Measurements from ENCODE around the gene ERCC6L.

ERCC6L gene, protein sequence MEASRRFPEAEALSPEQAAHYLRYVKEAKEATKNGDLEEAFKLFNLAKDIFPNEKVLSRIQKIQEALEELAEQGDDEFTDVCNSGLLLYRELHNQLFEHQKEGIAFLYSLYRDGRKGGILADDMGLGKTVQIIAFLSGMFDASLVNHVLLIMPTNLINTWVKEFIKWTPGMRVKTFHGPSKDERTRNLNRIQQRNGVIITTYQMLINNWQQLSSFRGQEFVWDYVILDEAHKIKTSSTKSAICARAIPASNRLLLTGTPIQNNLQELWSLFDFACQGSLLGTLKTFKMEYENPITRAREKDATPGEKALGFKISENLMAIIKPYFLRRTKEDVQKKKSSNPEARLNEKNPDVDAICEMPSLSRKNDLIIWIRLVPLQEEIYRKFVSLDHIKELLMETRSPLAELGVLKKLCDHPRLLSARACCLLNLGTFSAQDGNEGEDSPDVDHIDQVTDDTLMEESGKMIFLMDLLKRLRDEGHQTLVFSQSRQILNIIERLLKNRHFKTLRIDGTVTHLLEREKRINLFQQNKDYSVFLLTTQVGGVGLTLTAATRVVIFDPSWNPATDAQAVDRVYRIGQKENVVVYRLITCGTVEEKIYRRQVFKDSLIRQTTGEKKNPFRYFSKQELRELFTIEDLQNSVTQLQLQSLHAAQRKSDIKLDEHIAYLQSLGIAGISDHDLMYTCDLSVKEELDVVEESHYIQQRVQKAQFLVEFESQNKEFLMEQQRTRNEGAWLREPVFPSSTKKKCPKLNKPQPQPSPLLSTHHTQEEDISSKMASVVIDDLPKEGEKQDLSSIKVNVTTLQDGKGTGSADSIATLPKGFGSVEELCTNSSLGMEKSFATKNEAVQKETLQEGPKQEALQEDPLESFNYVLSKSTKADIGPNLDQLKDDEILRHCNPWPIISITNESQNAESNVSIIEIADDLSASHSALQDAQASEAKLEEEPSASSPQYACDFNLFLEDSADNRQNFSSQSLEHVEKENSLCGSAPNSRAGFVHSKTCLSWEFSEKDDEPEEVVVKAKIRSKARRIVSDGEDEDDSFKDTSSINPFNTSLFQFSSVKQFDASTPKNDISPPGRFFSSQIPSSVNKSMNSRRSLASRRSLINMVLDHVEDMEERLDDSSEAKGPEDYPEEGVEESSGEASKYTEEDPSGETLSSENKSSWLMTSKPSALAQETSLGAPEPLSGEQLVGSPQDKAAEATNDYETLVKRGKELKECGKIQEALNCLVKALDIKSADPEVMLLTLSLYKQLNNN

GRCh38 chrX:72238721-72239475 is at the start of gene ERCC6L:
Gene ERCC6L, minus strand, starts transcription at chrX:72239027. Its CDS starts 116 bp downstream, at chrX:72238911.
- no peaks in the 10 kb centered on the region for H3K9me3 ChIP-seq (ENCODE audit: severe bottlenecking)

DNA sequence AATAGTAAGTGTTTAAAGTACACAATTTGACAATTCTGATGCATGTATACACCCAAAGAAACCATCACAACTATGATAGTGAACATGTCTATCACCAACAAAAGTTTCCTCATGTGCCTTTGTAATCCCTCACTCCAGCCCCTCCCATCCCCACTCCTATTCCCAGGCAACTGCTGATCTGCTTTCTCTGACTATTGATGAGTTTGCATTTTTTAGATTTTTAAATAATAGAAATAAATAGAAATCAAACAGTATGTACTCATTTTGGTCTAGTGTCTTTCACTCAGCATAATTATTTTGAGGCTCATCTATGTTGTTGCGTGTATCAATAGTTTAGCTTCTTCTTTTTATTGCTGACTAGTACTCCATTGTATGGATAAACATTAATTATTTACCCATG is 43.5 kb upstream of the ERCC6L start:
- no peaks in the 10 kb centered on the region for H3K36me3 ChIP-seq
- TF ChIP-seq, protein P1, sequence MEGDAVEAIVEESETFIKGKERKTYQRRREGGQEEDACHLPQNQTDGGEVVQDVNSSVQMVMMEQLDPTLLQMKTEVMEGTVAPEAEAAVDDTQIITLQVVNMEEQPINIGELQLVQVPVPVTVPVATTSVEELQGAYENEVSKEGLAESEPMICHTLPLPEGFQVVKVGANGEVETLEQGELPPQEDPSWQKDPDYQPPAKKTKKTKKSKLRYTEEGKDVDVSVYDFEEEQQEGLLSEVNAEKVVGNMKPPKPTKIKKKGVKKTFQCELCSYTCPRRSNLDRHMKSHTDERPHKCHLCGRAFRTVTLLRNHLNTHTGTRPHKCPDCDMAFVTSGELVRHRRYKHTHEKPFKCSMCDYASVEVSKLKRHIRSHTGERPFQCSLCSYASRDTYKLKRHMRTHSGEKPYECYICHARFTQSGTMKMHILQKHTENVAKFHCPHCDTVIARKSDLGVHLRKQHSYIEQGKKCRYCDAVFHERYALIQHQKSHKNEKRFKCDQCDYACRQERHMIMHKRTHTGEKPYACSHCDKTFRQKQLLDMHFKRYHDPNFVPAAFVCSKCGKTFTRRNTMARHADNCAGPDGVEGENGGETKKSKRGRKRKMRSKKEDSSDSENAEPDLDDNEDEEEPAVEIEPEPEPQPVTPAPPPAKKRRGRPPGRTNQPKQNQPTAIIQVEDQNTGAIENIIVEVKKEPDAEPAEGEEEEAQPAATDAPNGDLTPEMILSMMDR (IDR thresholded peaks at IDR 0.05; ENCODE audit: low read depth, low read length), result no peak
- no peak overlapping the region for H3K27ac ChIP-seq
- no peak overlapping the region for H3K4me3 ChIP-seq (ENCODE audit: low read depth, low read length)
- H3K27me3 ChIP-seq (ENCODE audit: insufficient read depth, low read depth, severe bottlenecking), result no peaks in the 10 kb centered on the region
- no peak for DNase-seq
- H3K9me3 ChIP-seq (ENCODE audit: severe bottlenecking), result no peaks in the 10 kb centered on the region

More at GRCh38 chrX:72238721-72239475, at the start of gene ERCC6L:
- Histone ChIP-seq H3K36me3 (peaks cover 17% of the 10 kb centered on the region), H3K4me3 (ENCODE audit: low read depth, low read length) (peak within 1 kb of the TSS; percentile 65), H3K27ac (peak within 1 kb of the TSS; percentile 82), H3K27me3 (ENCODE audit: insufficient read depth, low read depth, severe bottlenecking) (no peaks in the 10 kb centered on the region)
- TF ChIP-seq, protein P1 (IDR thresholded peaks at IDR 0.05; ENCODE audit: low read depth, low read length), result no peak
- DNase-seq, result peak; percentile 90

DNA sequence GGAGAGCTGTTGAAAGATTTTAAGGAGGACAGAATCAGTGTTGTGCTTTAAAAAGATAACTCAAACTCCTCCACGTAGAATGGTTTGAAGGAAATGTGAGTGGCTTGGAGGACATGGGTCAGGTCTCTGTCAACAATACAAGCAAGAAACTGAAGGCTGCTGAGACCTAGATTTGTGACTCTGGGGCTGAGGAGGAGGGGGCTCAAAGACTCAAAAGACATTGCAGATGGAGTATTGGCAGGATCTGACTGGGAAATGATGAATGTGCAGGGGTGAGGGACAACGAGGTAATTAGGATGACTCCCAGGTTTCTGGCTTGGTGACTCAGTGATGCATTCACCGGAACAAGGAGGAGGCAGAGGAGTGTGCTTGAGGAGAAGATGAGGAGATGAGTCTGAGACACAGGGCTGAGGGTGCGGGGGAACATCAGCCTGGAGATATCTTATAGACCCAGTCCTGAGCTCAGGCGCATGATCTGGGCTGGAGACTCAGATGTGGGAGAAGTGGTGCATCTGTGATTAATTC is 41.6 kb upstream of the ERCC6L start:
- Histone ChIP-seq H3K36me3 (peaks cover 16% of the 10 kb centered on the region), H3K27ac (no peak overlapping the region), H3K4me3 (ENCODE audit: low read depth, low read length) (no peak overlapping the region), H3K9me3 (ENCODE audit: severe bottlenecking) (no peaks in the 10 kb centered on the region), H3K27me3 (ENCODE audit: insufficient read depth, low read depth, severe bottlenecking) (no peaks in the 10 kb centered on the region)
- TF ChIP-seq, protein P1 (IDR thresholded peaks at IDR 0.05; ENCODE audit: low read depth, low read length), result no peak
- DNase-seq, result no peak

GRCh38 chrX:72276478-72276953 is 37.7 kb upstream of the ERCC6L start:
- Histone ChIP-seq H3K36me3 (peaks cover 53% of the 10 kb centered on the region), H3K9me3 (ENCODE audit: severe bottlenecking) (no peaks in the 10 kb centered on the region), H3K4me3 (ENCODE audit: low read depth, low read length) (peak overlapping the region; percentile 83), H3K27ac (peak overlapping the region; percentile 88), H3K27me3 (ENCODE audit: insufficient read depth, low read depth, severe bottlenecking) (no peaks in the 10 kb centered on the region)
- DNase-seq, result no peak
- TF ChIP-seq, protein P1 (IDR thresholded peaks at IDR 0.05; ENCODE audit: low read depth, low read length), result no peak

DNA sequence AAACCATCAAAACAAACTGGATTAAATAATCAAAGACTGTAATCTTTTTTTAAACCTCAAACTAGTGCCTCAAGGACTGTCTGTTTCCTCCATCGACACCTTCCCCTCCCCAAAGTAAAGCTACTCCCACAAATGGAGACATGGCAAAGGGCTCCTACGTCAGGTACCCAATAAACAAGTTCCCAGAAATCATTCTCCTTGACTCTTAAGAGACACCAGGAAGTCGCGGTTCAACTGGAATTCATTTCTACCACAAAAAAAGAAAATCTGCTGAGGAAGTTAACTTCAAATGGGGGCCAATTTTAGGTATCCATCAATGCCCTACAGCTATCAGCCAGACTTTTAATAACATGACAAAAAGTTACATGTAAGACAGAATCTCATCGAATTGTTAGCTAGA is 35.7 kb upstream of the ERCC6L start:
- Histone ChIP-seq H3K36me3 (peaks cover 71% of the 10 kb centered on the region), H3K27ac (no peak overlapping the region; the same call in 1 of the 2 replicates), H3K4me3 (ENCODE audit: low read depth, low read length) (no peak overlapping the region), H3K9me3 (ENCODE audit: severe bottlenecking) (no peaks in the 10 kb centered on the region), H3K27me3 (ENCODE audit: insufficient read depth, low read depth, severe bottlenecking) (no peaks in the 10 kb centered on the region)
- TF ChIP-seq, protein P1 (IDR thresholded peaks at IDR 0.05; ENCODE audit: low read depth, low read length), result no peak
- DNase-seq, result no peak

All from WERI-Rb-1 (cell line).